GM21619 (cell line): Measurements from ENCODE around the gene ABCA3.
"Not testable (repeated sequence)": the region's sequence is repeated elsewhere in the genome, so short reads cannot be mapped to it uniquely, and the experiment has no call there.

Source experiments
- ATAC-seq: cut with Tn5 transposase; IDR thresholded peaks from one replicate; pipeline ENCODE4 v1.9.1; 2021; ENCODE audit not compliant: unreplicated experiment

The ABCA3 gene

DNA sequence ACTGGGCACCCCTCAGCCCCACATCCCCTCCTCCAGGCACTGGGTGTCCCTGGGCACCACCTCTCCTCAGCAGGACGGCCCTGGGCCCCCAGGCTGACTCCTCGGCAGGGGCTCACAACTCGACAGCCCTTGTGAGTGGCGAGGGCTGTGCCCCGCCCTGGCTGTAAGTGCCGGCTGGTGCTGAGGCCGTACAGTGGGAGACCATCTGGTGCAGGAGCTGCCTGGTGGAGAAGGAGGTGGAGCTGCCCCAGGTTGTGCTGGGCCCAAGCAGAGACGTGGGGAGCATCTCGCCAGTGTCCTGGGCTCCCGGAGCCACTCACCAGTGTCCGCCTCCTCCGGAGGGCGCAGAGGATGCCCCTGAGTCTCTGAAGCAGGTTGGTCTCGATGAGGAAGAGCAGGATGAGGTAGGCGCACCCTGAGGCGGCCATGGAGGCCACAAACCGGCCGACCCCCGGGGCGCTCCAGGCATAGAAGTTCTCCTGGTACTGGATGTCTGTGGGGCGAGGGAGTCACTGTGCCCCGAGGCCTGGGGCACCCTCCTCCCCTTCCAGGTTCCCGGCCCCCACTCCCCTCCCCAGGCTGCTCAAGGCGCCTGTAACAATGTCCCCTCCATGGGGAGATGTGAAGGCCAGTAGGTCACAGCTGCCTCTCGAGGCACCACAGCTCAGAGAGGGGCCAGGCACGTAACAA is 57.5 kb downstream of the ABCA3 start:
- ATAC-seq, result no peak

GRCh38 chr16:2282262-2282661 is 58.3 kb downstream of the ABCA3 start:
- ATAC-seq, result no peak

- no peak for ATAC-seq
Observed at GRCh38 chr16:2280981-2281542, 59.5 kb downstream of the ABCA3 start.

DNA sequence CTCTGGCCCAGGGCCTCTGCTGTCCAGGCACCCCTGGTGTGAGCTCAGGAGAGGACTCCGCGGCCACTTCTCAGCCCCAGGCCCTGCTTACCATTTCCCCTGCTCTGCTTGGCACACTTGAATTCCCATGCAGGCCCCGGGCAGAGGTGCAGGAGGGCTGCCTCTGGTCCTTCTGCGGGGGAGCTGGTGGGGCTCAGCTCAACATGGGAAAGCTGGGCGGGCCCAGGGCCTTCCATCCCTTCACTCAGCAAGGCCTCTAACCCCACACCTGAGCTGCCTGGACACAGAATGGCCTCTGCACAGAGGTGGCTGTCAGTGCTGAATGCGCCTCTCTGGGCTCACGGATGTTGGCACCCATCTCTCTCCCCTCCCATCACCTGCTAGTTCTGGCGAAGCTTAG is 60.1 kb downstream of the ABCA3 start:
- no peak for ATAC-seq

DNA sequence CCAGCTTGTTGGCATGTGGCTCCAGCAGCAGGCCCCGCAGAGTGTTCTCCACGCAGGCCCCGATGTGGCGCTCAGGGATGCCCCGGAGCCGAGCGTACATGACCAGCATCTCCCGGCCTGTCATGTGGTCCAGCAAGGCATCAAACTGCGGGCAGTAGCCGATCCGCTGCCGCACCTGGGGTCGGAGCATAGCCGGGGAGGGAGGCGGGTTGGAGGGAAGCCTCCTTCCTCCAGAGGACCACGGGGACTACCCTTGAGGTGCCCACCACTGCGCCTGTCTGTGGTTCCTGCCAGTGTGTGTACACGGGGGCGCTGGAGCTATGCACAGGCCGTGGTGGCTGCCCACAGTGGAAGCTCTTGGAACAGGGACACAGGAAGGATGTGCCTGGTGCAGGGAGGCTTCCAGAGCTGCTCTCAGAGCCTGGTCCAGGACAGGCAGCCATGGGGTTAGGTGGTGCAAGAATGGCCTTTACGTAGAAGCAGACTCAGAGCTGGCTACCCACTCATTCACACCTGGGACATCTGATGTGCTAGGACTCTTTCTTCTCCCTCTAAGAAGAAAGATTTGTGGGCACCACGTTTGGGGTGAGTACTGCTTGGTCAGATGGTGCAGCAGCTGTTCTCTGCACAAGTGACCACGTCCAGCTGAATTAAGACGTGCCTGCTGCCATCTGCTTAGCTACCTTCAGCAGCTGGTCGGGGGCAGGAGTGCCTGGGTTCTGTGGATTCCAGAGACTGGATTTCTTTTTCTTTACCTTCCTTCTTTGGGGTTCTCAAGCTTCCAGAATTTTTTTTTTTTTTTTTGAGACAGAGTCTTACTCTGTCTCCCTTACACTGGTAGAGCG is 61.4 kb downstream of the ABCA3 start:
- no peak for ATAC-seq

GRCh38 chr16:2278272-2278608 is 62.3 kb downstream of the ABCA3 start:
- ATAC-seq, result no peak

- ATAC-seq, result no peak
Observed at GRCh38 chr16:2277466-2278271, 62.9 kb downstream of the ABCA3 start.

GRCh38 chr16:2276368-2277195 is 63.9 kb downstream of the ABCA3 start:
- no peak for ATAC-seq

DNA sequence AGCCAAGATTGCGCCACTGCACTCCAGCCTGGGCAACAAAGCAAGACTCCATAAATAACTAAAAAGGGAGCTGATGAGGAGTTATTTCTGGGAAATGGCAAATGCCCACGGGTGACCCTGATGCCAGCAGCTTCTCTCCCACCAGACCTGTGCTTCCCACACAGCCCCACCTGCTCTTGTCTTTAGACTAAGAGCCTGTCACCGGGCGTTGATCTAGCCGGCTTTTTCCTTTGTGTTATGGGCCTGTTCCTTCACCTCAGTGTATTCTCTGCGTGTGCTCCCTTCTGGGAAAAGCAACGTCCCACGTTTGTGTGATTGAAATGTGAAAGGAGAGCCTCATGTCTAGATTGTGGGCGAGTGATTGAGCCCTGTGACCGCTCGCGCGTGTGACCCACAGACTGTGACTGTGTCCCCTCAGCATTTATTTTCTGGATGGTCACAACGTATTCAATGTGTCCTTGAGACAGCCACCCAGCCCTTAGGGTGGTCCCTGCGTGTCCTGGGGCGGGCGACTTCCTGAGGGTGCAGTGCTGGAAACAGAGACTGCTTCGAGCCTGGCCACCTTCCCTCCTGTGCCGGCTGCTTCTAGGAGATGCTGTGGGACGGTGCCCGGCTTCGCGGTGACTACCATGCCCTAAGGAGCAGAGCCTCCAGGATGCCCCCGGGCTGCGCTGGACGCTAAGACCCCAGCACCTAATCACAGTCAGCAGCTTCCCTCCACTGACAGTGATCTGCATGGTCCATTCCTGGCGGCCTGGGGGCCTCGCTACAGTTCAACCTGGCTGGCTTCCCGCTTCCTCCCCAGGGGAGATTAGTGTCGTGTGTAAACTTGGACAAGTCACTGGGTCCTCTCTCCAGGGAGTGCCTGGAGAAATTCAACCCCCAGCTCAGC is 64.8 kb downstream of the ABCA3 start:
- no peak for ATAC-seq

- no peak for ATAC-seq
Observed at GRCh38 chr16:2273931-2274330, 66.6 kb downstream of the ABCA3 start.

GRCh38 chr16:2273484-2273883 is 67.0 kb downstream of the ABCA3 start:
- ATAC-seq, result no peak

- ATAC-seq, result no peak
Observed at GRCh38 chr16:2271848-2272461, 68.6 kb downstream of the ABCA3 start.

GRCh38 chr16:2270588-2271470 is 69.7 kb downstream of the ABCA3 start:
- no peak for ATAC-seq

DNA sequence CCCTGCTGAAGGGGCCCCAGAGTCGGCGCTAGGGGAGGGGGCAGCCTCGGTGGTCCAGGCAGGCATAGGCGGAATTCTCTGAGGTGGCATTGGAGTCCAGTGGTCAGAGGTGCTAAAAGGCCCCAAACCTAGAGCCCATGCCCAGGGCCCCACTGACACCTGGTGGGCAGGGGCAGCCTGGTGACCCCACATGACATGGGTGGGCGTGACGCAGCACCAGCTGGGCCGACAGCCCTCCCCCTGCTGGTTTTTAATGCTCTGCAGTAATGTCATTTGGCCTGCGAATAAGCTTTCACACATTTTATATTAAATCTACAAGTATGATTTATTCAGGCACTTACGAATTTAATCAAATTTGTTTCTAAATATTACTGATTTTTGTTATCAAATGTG is 70.5 kb downstream of the ABCA3 start:
- no peak for ATAC-seq

GRCh38 chr16:2267913-2268666 is 72.4 kb downstream of the ABCA3 start, which contains the start of gene RNPS1:
RNPS1 (minus strand) TSS chr16:2268126; CDS start chr16:2264643, 3,483 bp downstream.
- ATAC-seq, result peak; percentile 63

GRCh38 chr16:2267505-2267912 is 73.0 kb downstream of the ABCA3 start:
- peak; percentile 60 for ATAC-seq

- not testable (repeated sequence) for ATAC-seq
Observed at GRCh38 chr16:2266887-2267286, 73.6 kb downstream of the ABCA3 start.
